MM.1S (cell line): ENCODE measurements around the gene PTPRE.

ENCODE experiments used
- DNase-seq: peaks from one replicate; pipeline ENCODE4 v3.0.0-alpha.2; 2015
- H2AFZ ChIP-seq: fragments of 300-600 bp; sonication (generic); 2 replicates; pipeline ENCODE4 v1.6.0; 2016; ENCODE audit warnings: antibody characterized with exemption, low read length
- H3F3A ChIP-seq: fragments of 300-600 bp; sonication (generic); 2 replicates; pipeline ENCODE4 v1.6.1; 2016; ENCODE audit warnings: mild to moderate bottlenecking, antibody characterized with exemption, low read length, moderate library complexity, mixed read lengths; ENCODE audit not compliant: insufficient read depth
- H3K27ac ChIP-seq: fragments of 300-600 bp; sonication (generic); 2 replicates; pipeline ENCODE4 v1.5.1; 2016; ENCODE audit warnings: mild to moderate bottlenecking, low read length
- H3K27me3 ChIP-seq: fragments of 300-600 bp; sonication (generic); replicated peaks from 2 replicates; pipeline ENCODE4 v1.6.0; 2016; ENCODE audit warnings: low read length; ENCODE audit not compliant: insufficient read depth
- H3K36me3 ChIP-seq: fragments of 300-600 bp; sonication (generic); replicated peaks from 2 replicates; pipeline ENCODE4 v1.6.1; 2016; ENCODE audit warnings: mild to moderate bottlenecking, low read length, mixed read lengths; ENCODE audit not compliant: insufficient read depth
- H3K4me1 ChIP-seq: fragments of 300-600 bp; sonication (generic); 2 replicates; pipeline ENCODE4 v1.6.1; 2016; ENCODE audit warnings: low read length, mixed read lengths
- H3K4me2 ChIP-seq: fragments of 300-600 bp; sonication (generic); 2 replicates; pipeline ENCODE4 v1.6.0; 2016; ENCODE audit warnings: low read depth, low read length
- H3K4me3 ChIP-seq: fragments of 300-600 bp; sonication (generic); 2 replicates; pipeline ENCODE4 v1.5.1; 2016; ENCODE audit warnings: low read length, mixed read lengths
- H3K79me2 ChIP-seq: fragments of 300-600 bp; sonication (generic); 2 replicates; pipeline ENCODE4 v1.6.1; 2016; ENCODE audit warnings: mixed run types, low read length, mixed read lengths
- H3K9ac ChIP-seq: fragments of 300-600 bp; sonication (generic); 2 replicates; pipeline ENCODE4 v1.6.1; 2016; ENCODE audit warnings: low read length, mixed read lengths
- H3K9me2 ChIP-seq: fragments of 300-600 bp; sonication (generic); replicated peaks from 2 replicates; pipeline ENCODE4 v1.6.1; 2016; ENCODE audit warnings: mild to moderate bottlenecking, low read length, mixed read lengths; ENCODE audit not compliant: insufficient read depth
- H3K9me3 ChIP-seq: fragments of 300-600 bp; sonication (generic); replicated peaks from 2 replicates; pipeline ENCODE4 v1.6.1; 2016; ENCODE audit warnings: mild to moderate bottlenecking, low read length, mixed read lengths; ENCODE audit not compliant: insufficient read depth
- H4K20me1 ChIP-seq: fragments of 300-600 bp; sonication (generic); 2 replicates; pipeline ENCODE4 v1.6.1; 2016; ENCODE audit warnings: mild to moderate bottlenecking, low read length, moderate library complexity, mixed read lengths; ENCODE audit not compliant: insufficient read depth
- CTCF ChIP-seq: fragments of 300-600 bp; sonication (generic); IDR thresholded peaks from 2 replicates; pipeline ENCODE4 v1.5.1; 2016; ENCODE audit warnings: antibody characterized with exemption, low read length, mixed read lengths
- EZH2 ChIP-seq: fragments of 300-600 bp; sonication (generic); optimal IDR thresholded peaks from 2 replicates; pipeline ENCODE3; 2017; ENCODE audit warnings: low read depth, mild to moderate bottlenecking, antibody characterized with exemption, low read length, mixed read lengths
- EZH2phosphoT487 ChIP-seq: fragments of 300-600 bp; sonication (generic); IDR thresholded peaks from 2 replicates; pipeline ENCODE4 v1.6.1; 2018; ENCODE audit warnings: antibody characterized with exemption, low read length

PTPRE gene

GRCh38 chr10:127889605-127890195, 17.2 kb upstream of the PTPRE start:
- H3K9me3 ChIP-seq, result no peaks in the 10 kb centered on the region
- H3K27me3 ChIP-seq, result no peaks in the 10 kb centered on the region
- no peaks in the 10 kb centered on the region for H3F3A ChIP-seq
- H3K9me2 ChIP-seq, result no peaks in the 10 kb centered on the region
- H3K4me2 ChIP-seq, result no peak overlapping the region
- H3K79me2 ChIP-seq, result no peaks in the 10 kb centered on the region
- no peaks in the 10 kb centered on the region for H3K4me1 ChIP-seq
- no peaks in the 10 kb centered on the region for H4K20me1 ChIP-seq
- no peak overlapping the region for H3K4me3 ChIP-seq
- no peak for DNase-seq
- TF ChIP-seq EZH2 (no peak), CTCF (no peak), EZH2phosphoT487 (no peak)
- no peak overlapping the region for H2AFZ ChIP-seq
- no peak overlapping the region for H3K27ac ChIP-seq
- H3K36me3 ChIP-seq, result no peaks in the 10 kb centered on the region
- H3K9ac ChIP-seq, result no peak overlapping the region

GRCh38 chr10:127890216-127890615, 16.7 kb upstream of the PTPRE start:
- no peak overlapping the region for H2AFZ ChIP-seq
- H3K36me3 ChIP-seq, result no peaks in the 10 kb centered on the region
- no peak for TF ChIP-seq EZH2
- no peak for TF ChIP-seq CTCF
- TF ChIP-seq EZH2phosphoT487, result no peak
- H3K4me1 ChIP-seq, result no peaks in the 10 kb centered on the region
- no peak overlapping the region for H3K9ac ChIP-seq
- no peak for DNase-seq
- H3K9me3 ChIP-seq, result no peaks in the 10 kb centered on the region
- H4K20me1 ChIP-seq, result no peaks in the 10 kb centered on the region
- H3K27me3 ChIP-seq, result no peaks in the 10 kb centered on the region
- no peak overlapping the region for H3K27ac ChIP-seq
- no peak overlapping the region for H3K4me3 ChIP-seq
- no peak overlapping the region for H3K4me2 ChIP-seq
- no peaks in the 10 kb centered on the region for H3F3A ChIP-seq
- no peaks in the 10 kb centered on the region for H3K79me2 ChIP-seq
- H3K9me2 ChIP-seq, result no peaks in the 10 kb centered on the region

- DNase-seq, result no peak
- Histone ChIP-seq H3K79me2 (no peaks in the 10 kb centered on the region), H3K4me2 (no peak overlapping the region), H3K9me2 (no peaks in the 10 kb centered on the region), H3K27ac (no peak overlapping the region), H3K9me3 (no peaks in the 10 kb centered on the region), H3K27me3 (no peaks in the 10 kb centered on the region), H3K4me3 (no peak overlapping the region), H3K4me1 (no peaks in the 10 kb centered on the region), H4K20me1 (no peaks in the 10 kb centered on the region), H3F3A (no peaks in the 10 kb centered on the region), H2AFZ (no peak overlapping the region), H3K9ac (no peak overlapping the region), H3K36me3 (no peaks in the 10 kb centered on the region)
- TF ChIP-seq EZH2phosphoT487 (no peak), CTCF (no peak), EZH2 (no peak)
Measured at GRCh38 chr10:127890832-127891334, 16.0 kb upstream of the PTPRE start.
